ENCODE results near the gene PLD1. TPM values are rescaled to one million over a fixed set of nuclear protein-coding genes. Genes with fewer than 3 reads are reported as not detected.

PLD1 gene
- total RNA-seq, 1 experiment from 2014 or later = 5.3 TPM

GRCh38 chr3:171824116-171824515, 13.8 kb upstream of the PLD1 start:
- no peak overlapping the region for H3K4me3 Mint-ChIP-seq (ENCODE audit: unreplicated experiment)
- no TSS peak for BruUV-seq (replicated peaks)
- H3K36me3 ChIP-seq (ENCODE audit: control insufficient read depth, insufficient read depth, low read length) = no peaks in the 10 kb centered on the region
- ChIA-PET CTCF (no interaction called here), POLR2A (no interaction called here)
- H3K36me3 Mint-ChIP-seq (ENCODE audit: insufficient read depth, unreplicated experiment) = no peaks in the 10 kb centered on the region
- H3K27ac Mint-ChIP-seq (ENCODE audit: unreplicated experiment) = no peak overlapping the region
- intact Hi-C loops (cut with micrococcal nuclease; ENCODE audit: unreplicated experiment) = no loop called here
- no peaks in the 10 kb centered on the region for H3K27me3 Mint-ChIP-seq (ENCODE audit: insufficient read depth, unreplicated experiment)
- H3K4me1 ChIP-seq = peaks cover 9% of the 10 kb centered on the region
- H3K27me3 ChIP-seq (replicated peaks; ENCODE audit: control insufficient read depth, insufficient read depth, low read length) = no peaks in the 10 kb centered on the region
- H3K4me1 Mint-ChIP-seq (ENCODE audit: low read depth, unreplicated experiment) = peaks cover 25% of the 10 kb centered on the region
- no peak overlapping the region for H3K4me3 ChIP-seq (ENCODE audit: low read depth, low read length)
- no peaks in the 10 kb centered on the region for H3K9me3 Mint-ChIP-seq (ENCODE audit: unreplicated experiment)
- no peak for DNase-seq
- no peaks in the 10 kb centered on the region for H3K9me3 ChIP-seq
- no peak for TF ChIP-seq CTCF (IDR thresholded peaks at IDR 0.05; ENCODE audit: insufficient read depth in 1 of 2, low read depth in 1 of 2, low read length in 1 of 2, severe bottlenecking in 1 of 2, unreplicated experiment in 1 of 2)

- ChIA-PET POLR2A (no interaction called here), CTCF (interaction anchor here (1.1 kb wide), 1 partner anchor 12 kb away, joined by 3 read pairs; the partner anchor contains the start of gene PLD1)
- no peak for TF ChIP-seq CTCF (IDR thresholded peaks at IDR 0.05; ENCODE audit: insufficient read depth in 1 of 2, low read depth in 1 of 2, low read length in 1 of 2, severe bottlenecking in 1 of 2, unreplicated experiment in 1 of 2)
- no peaks in the 10 kb centered on the region for H3K27me3 Mint-ChIP-seq (ENCODE audit: insufficient read depth, unreplicated experiment)
- no peaks in the 10 kb centered on the region for H3K9me3 Mint-ChIP-seq (ENCODE audit: unreplicated experiment)
- BruUV-seq (replicated peaks) = no TSS peak
- Histone ChIP-seq H3K27me3 (replicated peaks; ENCODE audit: control insufficient read depth, insufficient read depth, low read length) (no peaks in the 10 kb centered on the region), H3K4me1 (peaks cover 9% of the 10 kb centered on the region), H3K9me3 (no peaks in the 10 kb centered on the region), H3K4me3 (ENCODE audit: low read depth, low read length) (no peak overlapping the region), H3K36me3 (ENCODE audit: control insufficient read depth, insufficient read depth, low read length) (no peaks in the 10 kb centered on the region)
- DNase-seq = no peak
- H3K4me1 Mint-ChIP-seq (ENCODE audit: low read depth, unreplicated experiment) = peaks cover 25% of the 10 kb centered on the region
- H3K4me3 Mint-ChIP-seq (ENCODE audit: unreplicated experiment) = no peak overlapping the region
- intact Hi-C loops (cut with micrococcal nuclease; ENCODE audit: unreplicated experiment) = no loop called here
- no peak overlapping the region for H3K27ac Mint-ChIP-seq (ENCODE audit: unreplicated experiment)
- no peaks in the 10 kb centered on the region for H3K36me3 Mint-ChIP-seq (ENCODE audit: insufficient read depth, unreplicated experiment)
Measured at GRCh38 chr3:171822431-171823106, 12.3 kb upstream of the PLD1 start.

GRCh38 chr3:171821778-171822358, 11.6 kb upstream of the PLD1 start:
- H3K27me3 ChIP-seq (replicated peaks; ENCODE audit: control insufficient read depth, insufficient read depth, low read length) = no peaks in the 10 kb centered on the region
- no peaks in the 10 kb centered on the region for H3K9me3 Mint-ChIP-seq (ENCODE audit: unreplicated experiment)
- BruUV-seq (replicated peaks) = no TSS peak
- no peak overlapping the region for H3K4me3 ChIP-seq (ENCODE audit: low read depth, low read length)
- no peak overlapping the region for H3K4me3 Mint-ChIP-seq (ENCODE audit: unreplicated experiment)
- intact Hi-C loops (cut with micrococcal nuclease; ENCODE audit: unreplicated experiment) = no loop called here
- H3K27me3 Mint-ChIP-seq (ENCODE audit: insufficient read depth, unreplicated experiment) = no peaks in the 10 kb centered on the region
- peaks cover 9% of the 10 kb centered on the region for H3K4me1 ChIP-seq
- H3K27ac Mint-ChIP-seq (ENCODE audit: unreplicated experiment) = no peak overlapping the region
- no peaks in the 10 kb centered on the region for H3K9me3 ChIP-seq
- DNase-seq = no peak
- ChIA-PET POLR2A (no interaction called here), CTCF (interaction anchor here (1.1 kb wide), 1 partner anchor 12 kb away, joined by 3 read pairs; the partner anchor contains the start of gene PLD1)
- no peak for TF ChIP-seq CTCF (IDR thresholded peaks at IDR 0.05; ENCODE audit: insufficient read depth in 1 of 2, low read depth in 1 of 2, low read length in 1 of 2, severe bottlenecking in 1 of 2, unreplicated experiment in 1 of 2)
- no peaks in the 10 kb centered on the region for H3K36me3 ChIP-seq (ENCODE audit: control insufficient read depth, insufficient read depth, low read length)
- H3K4me1 Mint-ChIP-seq (ENCODE audit: low read depth, unreplicated experiment) = peaks cover 25% of the 10 kb centered on the region
- no peaks in the 10 kb centered on the region for H3K36me3 Mint-ChIP-seq (ENCODE audit: insufficient read depth, unreplicated experiment)

Data from Caco-2 (cell line).